ENCODE data around the gene IDUA. TPM values are rescaled to one million over a fixed set of nuclear protein-coding genes. Genes with fewer than 3 reads are reported as not detected.
"Not testable (repeated sequence)": the region's sequence is repeated elsewhere in the genome, so short reads cannot be mapped to it uniquely, and the experiment has no call there.

Gene IDUA
- total RNA-seq, 1 donor from 2014 or later = 37.2 TPM

- no peak for DNase-seq (ENCODE audit: extremely low spot score, unreplicated experiment)
- Mint-ChIP-seq H3K27ac (no peak overlapping the region), H3K9me3 (no peaks in the 10 kb centered on the region), H3K36me3 (no peaks in the 10 kb centered on the region), H3K27me3 (peaks cover 41% of the 10 kb centered on the region), H3K4me3 (no peak overlapping the region), H3K4me1 (ENCODE audit: unreplicated experiment) (no peaks in the 10 kb centered on the region)
- TF ChIP-seq CTCF (conservative IDR thresholded peaks at IDR 0.05) = no peak
Measured at GRCh38 chr4:996030-996996, 9.5 kb downstream of the IDUA start.

- no peak overlapping the region for H3K4me3 Mint-ChIP-seq
- H3K9me3 Mint-ChIP-seq = no peaks in the 10 kb centered on the region
- H3K27ac Mint-ChIP-seq = no peak overlapping the region
- H3K36me3 Mint-ChIP-seq = no peaks in the 10 kb centered on the region
- no peak for TF ChIP-seq CTCF (conservative IDR thresholded peaks at IDR 0.05)
- DNase-seq (ENCODE audit: extremely low spot score, unreplicated experiment) = no peak
- no peaks in the 10 kb centered on the region for H3K4me1 Mint-ChIP-seq (ENCODE audit: unreplicated experiment)
- H3K27me3 Mint-ChIP-seq = peaks cover 44% of the 10 kb centered on the region
Measured at GRCh38 chr4:996997-997374, 10.1 kb downstream of the IDUA start.

- no peaks in the 10 kb centered on the region for H3K4me1 Mint-ChIP-seq (ENCODE audit: unreplicated experiment)
- H3K27ac Mint-ChIP-seq = no peak overlapping the region
- no peak for TF ChIP-seq CTCF (conservative IDR thresholded peaks at IDR 0.05)
- H3K27me3 Mint-ChIP-seq = peaks cover 48% of the 10 kb centered on the region
- no peak for DNase-seq (ENCODE audit: extremely low spot score, unreplicated experiment)
- peak overlapping the region; percentile 70 for H3K4me3 Mint-ChIP-seq
- H3K9me3 Mint-ChIP-seq = no peaks in the 10 kb centered on the region
- no peaks in the 10 kb centered on the region for H3K36me3 Mint-ChIP-seq
Measured at GRCh38 chr4:997375-998071, 10.7 kb downstream of the IDUA start.

- H3K27me3 Mint-ChIP-seq = peaks cover 48% of the 10 kb centered on the region
- H3K27ac Mint-ChIP-seq = no peak overlapping the region
- no peak for DNase-seq (ENCODE audit: extremely low spot score, unreplicated experiment)
- no peaks in the 10 kb centered on the region for H3K9me3 Mint-ChIP-seq
- no peaks in the 10 kb centered on the region for H3K36me3 Mint-ChIP-seq
- peak overlapping the region; percentile 70 for H3K4me3 Mint-ChIP-seq
- TF ChIP-seq CTCF (conservative IDR thresholded peaks at IDR 0.05) = no peak
- no peaks in the 10 kb centered on the region for H3K4me1 Mint-ChIP-seq (ENCODE audit: unreplicated experiment)
Measured at GRCh38 chr4:998096-998691, 11.3 kb downstream of the IDUA start.

GRCh38 chr4:999240-999863, 12.5 kb downstream of the IDUA start:
- DNase-seq (ENCODE audit: extremely low spot score, unreplicated experiment); H3K36me3 Mint-ChIP-seq; H3K27ac Mint-ChIP-seq; H3K9me3 Mint-ChIP-seq; H3K4me1 Mint-ChIP-seq (ENCODE audit: unreplicated experiment): not testable (repeated sequence)
- Mint-ChIP-seq H3K27me3 (peaks cover 55% of the 10 kb centered on the region), H3K4me3 (peak overlapping the region; percentile 76)
